COR-L47 (cell line): ENCODE measurements around the gene ARHGAP8.

Experiments
- DNase-seq: peaks from one replicate; lab custom pipeline; 2025; lab: John Stamatoyannopoulos, UW

Gene ARHGAP8

GRCh38 chr22:44726439-44726838 is 25.9 kb upstream of the ARHGAP8 start:
- no peak for DNase-seq

DNA sequence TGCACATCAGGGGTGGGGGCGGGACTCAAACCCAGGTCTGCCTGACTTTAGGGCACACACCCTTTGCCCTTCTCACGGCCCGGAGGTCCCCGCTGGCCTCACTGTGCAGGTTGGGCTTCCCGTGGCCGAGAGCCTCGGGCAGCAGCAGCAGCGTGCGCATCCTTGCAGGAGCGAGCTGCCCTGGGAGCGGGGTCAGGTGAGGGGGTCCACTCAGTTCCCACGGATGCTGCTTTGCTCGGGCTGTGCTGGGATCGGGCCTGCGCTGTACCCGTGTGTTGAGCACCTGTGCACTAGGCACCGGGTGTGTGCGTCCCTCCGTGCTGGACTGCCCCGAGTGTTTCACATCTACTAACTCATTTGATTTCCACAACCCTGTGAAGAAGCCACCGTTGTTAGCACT is 25.2 kb upstream of the ARHGAP8 start:
- no peak for DNase-seq

DNA sequence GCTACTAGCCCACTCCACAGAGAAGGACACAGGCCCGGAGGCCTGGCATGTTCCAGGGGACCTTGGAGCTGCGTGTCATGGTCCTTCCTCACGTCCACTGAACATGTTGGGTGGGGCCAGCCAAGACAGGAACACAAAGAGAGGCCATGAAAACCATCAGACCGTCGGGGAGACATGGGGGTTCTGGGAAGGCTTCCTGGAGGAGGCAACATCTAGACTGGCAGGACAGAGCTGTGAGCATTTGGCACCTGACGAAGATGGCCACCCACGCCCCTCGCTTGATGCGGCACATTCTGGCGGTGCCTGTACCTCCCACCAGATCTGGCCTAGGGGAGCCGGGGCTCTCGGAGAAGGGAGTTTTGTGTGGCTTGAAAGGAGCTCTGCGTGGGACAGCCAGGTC is 24.7 kb upstream of the ARHGAP8 start:
- no peak for DNase-seq

DNA sequence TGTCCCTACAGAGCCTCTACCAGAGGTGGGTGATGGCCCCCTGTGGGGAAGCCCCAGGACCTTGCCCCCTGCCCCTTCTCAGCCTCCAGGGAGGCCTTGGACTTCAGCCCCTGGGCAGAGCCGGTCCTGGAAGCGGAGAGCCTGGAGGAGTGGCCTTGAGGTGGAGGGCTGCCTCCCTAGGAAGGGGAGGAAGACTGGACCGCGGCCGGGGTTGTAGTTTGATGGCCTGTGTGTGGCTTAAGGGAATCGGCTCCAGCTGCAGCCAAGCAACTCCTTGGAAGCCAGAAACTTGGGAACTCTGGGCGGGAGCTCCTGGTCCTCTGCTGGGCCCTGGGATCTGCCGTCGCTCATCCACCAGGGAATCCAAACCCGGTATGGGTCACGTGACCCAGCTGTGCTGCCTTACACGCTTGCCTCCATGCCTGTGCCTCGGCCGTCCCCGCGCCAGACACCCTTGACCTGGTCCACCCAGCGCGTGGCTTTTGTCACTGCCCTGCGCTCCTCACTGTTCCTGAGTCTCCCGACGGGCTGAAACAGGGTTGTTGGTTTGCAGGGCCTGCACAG is 23.5 kb upstream of the ARHGAP8 start:
- DNase-seq = no peak

- DNase-seq = no peak
Measured at GRCh38 chr22:44729391-44730021, 22.9 kb upstream of the ARHGAP8 start.

- DNase-seq = no peak
Measured at GRCh38 chr22:44730022-44730393, 22.4 kb upstream of the ARHGAP8 start.

- DNase-seq = no peak
Measured at GRCh38 chr22:44730490-44731356, 21.7 kb upstream of the ARHGAP8 start.

DNA sequence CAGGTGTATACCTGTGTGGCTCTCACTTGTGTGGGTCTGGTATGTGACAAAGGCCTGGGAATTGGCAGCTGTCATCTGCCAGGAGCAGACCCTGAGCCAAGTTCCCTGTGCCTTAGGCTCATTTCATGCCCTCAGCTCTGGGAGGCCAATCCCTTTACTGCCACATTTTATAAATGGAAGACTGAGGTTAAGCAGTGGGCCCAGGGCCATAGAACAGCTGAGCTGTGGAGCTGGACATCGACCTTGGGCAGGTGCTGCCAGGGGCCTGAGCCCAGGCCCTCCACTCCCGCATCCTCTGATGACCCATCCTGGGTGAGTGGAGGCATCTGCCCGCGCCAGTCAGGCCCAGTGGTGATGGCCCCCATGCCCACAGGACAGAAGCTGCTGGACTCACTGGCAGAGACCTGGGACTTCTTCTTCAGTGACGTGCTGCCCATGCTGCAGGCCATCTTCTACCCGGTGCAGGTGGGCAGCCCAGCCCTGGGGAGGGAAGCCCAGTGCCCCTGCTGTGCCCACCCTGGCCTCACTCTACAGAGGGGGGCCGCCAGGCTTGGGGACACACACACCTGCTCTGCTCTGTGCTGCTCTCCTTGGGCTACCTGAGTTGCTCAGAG is 20.9 kb upstream of the ARHGAP8 start:
- no peak for DNase-seq

GRCh38 chr22:44732017-44732561 is 20.3 kb upstream of the ARHGAP8 start:
- no peak for DNase-seq

DNA sequence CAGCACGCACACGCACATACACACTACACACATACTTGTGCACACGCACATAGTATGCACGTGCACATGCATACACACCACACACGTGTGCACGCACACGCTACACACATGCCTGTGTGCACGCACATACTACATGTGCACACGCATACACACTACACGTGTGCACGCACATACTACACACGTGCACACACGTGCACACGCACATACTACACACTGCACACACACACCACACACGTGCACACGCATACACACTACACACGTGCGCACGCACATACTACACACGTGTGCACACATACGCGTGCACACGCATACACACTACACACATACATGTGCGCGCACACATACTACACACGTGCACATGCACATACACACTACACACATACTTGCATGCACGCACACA is 19.7 kb upstream of the ARHGAP8 start:
- DNase-seq = no peak

- DNase-seq = no peak
Measured at GRCh38 chr22:44733426-44734106, 18.8 kb upstream of the ARHGAP8 start.

GRCh38 chr22:44734278-44734677 is 18.1 kb upstream of the ARHGAP8 start:
- no peak for DNase-seq

- no peak for DNase-seq
Measured at GRCh38 chr22:44734801-44735517, 17.4 kb upstream of the ARHGAP8 start.

GRCh38 chr22:44735518-44736428 is 16.6 kb upstream of the ARHGAP8 start:
- DNase-seq = peak; percentile 35

GRCh38 chr22:44736581-44737405 is 15.6 kb upstream of the ARHGAP8 start:
- peak; percentile 6 for DNase-seq

GRCh38 chr22:44737406-44738346 is 14.7 kb upstream of the ARHGAP8 start:
- DNase-seq = no peak

DNA sequence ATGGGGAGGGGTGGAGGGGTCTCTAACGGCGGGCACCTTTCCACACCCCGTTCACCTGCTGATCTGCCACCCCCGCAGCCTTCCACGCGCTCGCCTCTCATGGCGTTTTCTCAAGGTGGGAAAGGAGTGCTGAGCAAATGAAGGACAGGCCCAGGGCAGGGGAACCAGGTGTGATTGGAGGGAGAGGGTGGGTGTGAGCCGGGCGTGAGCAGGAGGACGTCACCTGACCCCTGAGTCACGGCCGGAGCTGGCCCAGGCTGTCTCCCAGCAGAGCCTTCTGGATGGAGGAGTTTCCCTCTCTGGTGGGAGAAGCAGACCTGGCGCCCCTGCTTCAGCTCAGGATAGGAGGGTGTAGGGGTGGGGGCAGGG is 14.0 kb upstream of the ARHGAP8 start:
- no peak for DNase-seq

- DNase-seq = no peak
Measured at GRCh38 chr22:44739024-44739423, 13.4 kb upstream of the ARHGAP8 start.
